Fibroblast of skin of right biceps (primary cell): Measurements from ENCODE around the gene FES.
"Not testable (repeated sequence)": the region's sequence is repeated elsewhere in the genome, so short reads cannot be mapped to it uniquely, and the experiment has no call there.

Source experiments
- DNase-seq: peaks from one replicate; pipeline ENCODE4 v3.0.0-alpha.2; 2013

Gene FES

DNA sequence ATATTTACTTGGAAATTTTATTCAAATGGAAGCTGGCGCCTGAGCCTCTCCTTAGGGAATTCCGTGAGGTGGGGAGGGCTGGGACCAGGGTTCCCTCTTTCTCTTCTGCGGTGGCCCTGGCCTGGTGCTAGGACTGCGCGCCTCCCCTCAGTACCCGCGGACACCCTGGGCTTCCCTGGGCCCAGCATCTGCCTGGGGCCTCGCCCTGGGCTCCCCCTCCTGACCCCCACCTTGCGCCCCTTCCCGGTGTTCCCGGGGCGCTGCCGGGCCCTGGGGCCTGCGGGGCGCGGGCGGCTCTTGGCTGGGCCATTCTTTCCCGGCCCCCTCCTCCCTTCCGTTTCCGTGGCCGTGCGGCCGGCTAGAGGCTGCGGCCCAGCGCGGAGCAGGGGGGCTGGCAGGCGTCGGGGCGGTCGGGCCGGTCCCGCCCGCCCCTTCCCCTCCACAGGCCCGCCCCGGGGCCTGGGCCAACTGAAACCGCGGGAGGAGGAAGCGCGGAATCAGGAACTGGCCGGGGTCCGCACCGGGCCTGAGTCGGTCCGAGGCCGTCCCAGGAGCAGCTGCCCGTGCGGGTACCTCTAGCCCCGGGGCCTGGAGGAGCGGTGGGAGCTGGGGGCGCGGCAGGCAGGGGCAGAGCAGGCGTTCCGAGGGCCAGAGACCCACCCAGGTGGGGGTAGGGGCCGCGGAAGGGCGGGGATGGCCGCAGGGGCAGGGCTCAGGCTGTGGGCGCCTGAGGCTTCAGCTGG lies at the start of gene FES:
FES (plus strand) TSS at position 529 of the 743 bp plus-strand sequence. CDS start 542 bp downstream, outside the sequence.
- DNase-seq, result peak; percentile 63

DNA sequence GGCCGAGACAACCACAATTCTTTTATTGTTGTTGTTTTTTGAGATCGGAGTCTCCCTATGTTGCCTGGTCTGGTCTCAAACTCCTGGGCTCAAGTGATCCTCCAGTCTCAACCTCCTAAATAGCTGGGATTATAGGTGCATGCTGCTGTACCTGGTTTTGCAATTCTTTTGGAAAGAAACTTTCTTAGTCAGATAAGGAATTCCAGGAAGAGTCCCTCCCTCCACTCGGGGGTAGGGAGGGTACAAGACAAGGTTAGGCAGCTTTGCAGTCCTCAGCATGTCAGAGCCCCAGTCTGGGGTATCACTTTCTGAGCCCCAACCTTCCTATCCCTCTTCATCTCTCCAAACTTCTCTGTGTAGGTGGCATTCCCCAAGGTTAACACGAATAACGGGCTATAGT lies 49.7 kb upstream of the FES start:
- DNase-seq, result no peak

DNA sequence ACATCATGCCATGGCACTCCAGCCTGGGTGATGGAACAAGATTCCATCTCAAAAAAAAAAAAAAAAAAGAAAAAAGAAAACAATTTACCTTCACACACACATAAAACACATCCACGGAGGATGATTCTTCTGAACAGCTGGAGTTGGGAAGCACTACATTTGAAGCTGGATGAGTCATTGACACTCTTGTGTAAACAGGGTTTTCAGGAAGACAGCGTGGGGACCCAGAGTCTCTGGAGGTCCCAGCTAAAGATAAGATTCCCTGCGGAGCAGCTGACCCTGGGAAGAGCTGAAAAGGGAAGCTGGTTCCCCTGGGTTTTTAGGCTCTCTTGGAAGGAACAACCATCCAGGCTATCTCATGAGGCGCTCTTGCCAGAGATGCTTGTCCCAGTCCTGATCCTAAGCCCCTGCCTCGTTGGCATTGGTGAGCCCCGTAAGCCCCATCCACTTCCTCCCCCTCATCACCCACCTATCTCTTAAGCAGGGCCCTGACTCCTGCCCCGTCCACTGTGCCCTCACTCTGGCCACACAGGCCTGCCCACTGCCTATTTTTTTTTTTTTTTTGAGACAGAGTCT lies 47.9 kb upstream of the FES start:
- peak; percentile 52 for DNase-seq

DNA sequence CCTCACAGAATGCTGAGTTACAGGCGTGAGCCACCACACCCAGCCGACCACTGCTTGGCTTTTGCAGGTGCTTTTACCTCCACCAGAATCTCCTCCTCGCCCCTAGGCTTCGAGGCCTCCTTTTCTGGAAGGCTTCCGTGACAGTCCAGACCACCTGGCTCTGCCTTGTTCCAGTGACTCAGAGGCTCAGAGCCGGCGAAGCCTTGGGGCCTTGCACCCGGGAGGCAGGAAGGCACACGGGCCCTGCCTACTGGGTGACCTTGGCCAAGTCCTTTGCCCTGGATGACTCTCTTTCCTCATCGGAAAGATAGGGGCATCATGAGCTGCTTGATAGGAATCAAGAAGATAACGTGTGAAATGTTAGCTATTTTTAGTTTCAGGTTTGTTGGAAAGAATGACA lies 47.2 kb upstream of the FES start:
- no peak for DNase-seq

DNA sequence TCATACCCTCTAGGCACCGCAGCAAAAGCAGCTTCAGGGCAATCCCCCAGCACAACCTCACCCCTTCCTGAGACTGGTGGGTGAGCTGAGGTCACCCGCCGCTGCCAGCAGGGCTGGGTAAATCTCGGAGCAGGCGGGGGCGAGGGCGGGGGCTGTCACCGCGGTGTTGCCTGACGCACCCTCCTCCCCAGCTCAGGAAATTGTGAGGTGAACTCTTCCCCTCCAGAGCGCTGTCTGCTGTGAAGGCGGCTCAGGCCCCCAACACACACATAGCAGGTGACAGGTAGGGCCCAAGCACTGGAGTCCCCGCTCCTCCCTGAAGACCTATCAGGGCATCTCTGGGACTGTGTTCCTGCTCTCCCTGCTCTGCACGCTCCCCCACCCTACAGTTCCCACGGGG lies 46.2 kb upstream of the FES start:
- no peak for DNase-seq

DNA sequence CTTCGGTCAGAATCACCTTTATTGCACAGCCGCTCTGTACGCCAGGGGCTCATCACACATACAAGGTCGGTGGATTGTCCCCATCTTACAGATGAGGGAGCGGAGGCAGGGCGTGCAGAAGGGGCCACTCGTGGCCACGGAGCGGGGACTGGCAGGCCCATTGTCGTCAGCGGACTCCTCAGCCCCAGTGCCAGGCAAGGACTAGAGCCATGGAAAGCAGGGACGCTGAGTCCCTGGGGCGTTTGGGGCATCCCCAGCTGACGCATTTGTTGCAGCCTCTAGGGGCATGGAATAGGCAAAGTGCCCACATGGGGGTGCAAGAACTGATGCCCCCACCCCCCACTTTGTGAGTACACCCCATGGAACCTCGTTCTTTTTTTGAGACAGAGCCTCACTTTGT lies 45.8 kb upstream of the FES start:
- no peak for DNase-seq

DNA sequence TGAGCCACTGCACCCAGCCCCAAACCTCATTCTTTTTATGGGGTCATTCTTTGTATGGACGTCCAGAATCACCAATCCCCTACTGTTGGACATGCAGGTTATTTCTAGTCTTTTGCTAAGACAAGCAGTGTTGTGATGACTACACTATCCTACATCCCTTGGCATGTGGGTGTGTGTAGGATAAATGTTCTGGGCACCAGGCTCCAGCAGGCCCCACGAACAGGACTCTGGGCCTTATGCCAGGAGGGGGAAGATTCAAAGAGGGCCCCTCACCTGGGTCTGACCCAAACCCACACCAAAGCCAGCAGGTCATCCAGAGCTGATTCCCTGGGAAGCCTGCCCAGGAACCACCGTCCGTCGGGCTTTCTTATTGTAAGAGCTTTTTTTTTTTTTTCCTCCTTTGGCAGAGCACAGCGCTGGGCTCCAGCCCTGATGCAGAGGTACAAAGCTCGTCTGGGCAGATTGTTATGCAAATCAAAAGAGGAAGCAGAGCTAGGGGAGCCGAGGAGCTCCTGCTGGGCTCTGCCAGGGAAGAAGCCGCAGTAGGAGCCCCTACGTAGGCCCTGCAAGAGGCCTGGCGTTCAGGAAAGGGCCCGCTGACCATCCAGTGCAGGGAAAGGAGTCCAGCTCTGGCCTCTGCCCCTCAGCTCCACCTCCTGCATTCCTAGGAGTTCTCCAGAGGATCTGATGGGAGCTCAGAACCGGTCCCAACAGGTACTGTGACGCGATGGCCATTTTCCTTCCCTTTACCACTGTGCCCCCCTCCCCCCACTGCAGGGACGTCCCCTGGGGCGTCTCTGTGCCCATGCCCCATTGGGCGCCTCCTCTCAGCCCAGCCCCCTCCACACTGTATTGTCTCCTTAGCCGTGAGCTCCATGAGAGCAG lies 44.9 kb upstream of the FES start:
- no peak for DNase-seq

DNA sequence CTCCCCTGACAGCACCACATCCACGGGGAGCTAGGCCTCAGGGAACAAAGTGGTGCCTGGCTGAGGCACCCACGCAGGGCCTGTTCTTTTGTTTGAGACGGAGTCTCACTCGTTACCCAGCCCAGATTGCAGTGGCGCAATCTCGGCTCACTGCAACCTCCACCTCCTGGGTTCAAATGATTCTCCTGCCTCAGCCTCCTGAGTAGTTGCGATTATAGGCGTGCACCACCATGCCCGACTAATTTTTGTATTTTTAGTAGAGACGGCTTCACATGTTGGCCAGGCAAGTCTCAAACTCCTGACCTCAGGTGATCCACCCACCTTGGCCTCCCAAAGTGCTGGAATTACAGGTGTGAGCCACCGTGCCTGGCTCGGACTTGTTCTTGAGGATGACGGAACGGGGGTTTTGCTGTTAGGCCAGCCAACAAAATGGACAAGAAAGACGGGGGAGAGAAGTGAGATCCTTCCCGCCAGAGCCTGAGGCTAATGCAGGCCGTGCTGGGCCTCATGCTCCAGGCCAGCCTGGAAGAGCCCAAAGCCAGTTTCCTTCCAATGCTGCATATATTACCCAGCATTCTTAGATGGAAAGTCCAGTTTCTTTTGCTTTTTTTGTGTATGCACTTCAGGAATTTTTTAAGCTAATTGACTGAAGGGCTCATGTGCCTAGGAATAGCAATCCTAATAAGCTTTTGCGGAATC lies 44.0 kb upstream of the FES start:
- no peak for DNase-seq

GRCh38 chr15:90840954-90841353 lies 43.4 kb upstream of the FES start:
- DNase-seq, result no peak

GRCh38 chr15:90844696-90845095 lies 39.6 kb upstream of the FES start:
- no peak for DNase-seq

DNA sequence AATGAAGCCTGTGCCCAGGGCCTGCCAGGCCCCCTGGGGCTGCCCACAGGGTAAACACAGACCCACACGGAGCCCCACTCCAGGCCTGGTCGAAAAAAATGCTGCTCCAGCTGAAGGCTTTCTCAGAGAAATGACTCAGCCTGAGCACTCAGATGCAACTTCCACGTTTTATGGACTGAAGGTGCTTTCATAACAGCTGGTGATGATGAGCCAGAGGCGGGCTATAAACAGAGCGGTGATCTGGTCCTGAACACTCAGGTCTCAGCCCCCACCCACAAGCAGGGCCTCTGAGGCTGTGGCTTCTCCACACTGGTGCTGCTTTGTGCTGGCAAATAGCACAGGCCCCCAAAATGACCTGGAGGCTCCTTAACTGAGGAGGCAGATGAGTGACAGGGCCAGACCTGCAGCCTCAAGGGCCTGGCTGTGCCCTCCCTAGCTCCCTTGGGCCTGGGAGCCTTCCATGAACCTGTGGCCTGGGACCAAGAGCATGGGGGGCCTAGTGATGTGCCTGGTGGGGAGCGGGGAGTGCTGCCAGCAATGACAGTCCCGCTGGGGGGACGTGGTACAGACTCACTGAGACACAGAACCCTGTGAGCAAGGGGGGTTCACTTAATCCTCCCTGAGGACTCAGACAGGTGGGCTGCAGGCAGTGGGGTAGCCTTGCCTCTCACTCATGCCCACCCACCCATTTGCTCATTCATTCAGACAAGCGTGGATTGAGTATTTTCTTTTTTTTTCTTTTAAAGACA lies 38.9 kb upstream of the FES start:
- peak; percentile 82 for DNase-seq

DNA sequence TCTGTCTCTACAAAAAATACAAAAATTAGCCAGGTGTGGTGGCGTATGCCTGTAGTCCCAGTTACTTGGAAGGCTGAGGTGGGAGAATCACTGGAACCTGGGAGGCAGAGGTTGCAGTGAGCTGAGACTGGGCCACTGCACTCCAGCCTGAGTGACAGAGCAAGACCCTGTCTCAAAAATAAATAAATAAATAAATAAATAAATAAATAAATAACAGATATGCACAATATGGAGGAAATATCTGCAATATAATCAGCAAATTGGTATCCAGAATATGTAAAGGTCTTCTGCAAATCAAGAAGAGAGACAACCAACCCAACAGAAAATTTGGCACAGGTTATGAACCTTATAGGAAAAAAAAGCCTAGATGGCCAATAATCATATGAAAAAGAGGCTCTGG lies 34.9 kb upstream of the FES start:
- DNase-seq, result not testable (repeated sequence)

GRCh38 chr15:90851114-90851513 lies 33.2 kb upstream of the FES start:
- no peak for DNase-seq

DNA sequence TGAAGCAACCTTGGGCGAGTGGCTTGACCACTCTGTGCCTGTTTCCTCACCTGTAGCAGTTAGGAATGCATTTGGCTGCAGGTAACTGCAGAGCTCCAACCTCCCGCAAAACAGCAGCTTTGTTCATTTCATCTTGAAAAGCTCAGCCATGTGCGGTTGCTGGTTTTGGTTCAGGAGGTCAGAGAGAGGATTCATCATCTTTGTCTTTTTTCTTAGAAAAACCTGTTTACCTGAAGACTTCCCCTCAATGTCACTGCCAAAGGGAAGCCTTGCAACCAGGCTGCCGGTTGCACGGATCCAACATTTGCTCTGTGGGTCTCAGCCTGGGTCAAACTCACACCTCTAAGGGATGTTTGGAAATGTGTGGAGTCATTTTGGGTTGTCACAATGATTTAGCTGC lies 32.4 kb upstream of the FES start:
- DNase-seq, result no peak

DNA sequence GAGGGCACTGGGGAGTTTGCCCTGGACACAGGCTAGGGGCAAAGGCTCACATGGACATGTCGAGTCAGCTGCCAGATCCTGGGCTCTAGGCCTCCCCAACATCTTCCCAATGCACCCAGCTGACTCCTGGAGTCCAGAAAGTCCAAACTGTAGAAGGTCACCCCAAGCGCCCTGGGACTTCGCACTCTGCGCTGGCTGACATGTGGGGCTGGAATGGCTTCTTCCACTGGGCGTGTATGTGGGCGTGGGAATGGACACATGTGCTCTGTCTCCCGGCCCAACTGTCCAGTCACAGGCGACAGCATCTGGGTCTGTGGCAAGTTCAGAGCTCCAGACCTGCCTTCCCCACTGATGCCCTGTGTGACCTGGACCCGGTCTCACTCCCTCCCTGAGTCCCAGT lies 29.2 kb upstream of the FES start:
- DNase-seq, result no peak

DNA sequence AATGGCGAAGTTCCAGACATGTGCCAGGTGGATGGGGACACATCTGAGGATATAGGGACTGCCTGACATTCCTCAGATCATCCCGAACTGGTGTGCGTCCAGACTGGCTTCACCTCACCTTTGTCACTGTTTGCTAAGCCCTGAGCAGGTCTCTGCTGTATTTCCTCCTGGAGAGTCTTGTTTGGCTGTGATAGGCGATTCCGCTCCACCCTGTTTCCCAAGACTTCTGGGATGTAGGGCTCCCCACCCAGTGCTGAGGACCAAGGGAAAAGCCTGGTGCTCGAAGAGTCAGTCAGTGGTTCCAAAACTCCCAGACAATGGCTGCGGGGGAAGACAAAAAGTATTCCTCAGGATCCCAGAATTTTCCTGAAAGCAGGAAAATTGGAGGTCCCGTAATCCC lies 27.0 kb upstream of the FES start:
- DNase-seq, result no peak

GRCh38 chr15:90857883-90858443 lies 26.3 kb upstream of the FES start:
- no peak for DNase-seq

- no peak for DNase-seq
These were observed 24.8 kb upstream of the FES start for GRCh38 chr15:90859234-90860131.

DNA sequence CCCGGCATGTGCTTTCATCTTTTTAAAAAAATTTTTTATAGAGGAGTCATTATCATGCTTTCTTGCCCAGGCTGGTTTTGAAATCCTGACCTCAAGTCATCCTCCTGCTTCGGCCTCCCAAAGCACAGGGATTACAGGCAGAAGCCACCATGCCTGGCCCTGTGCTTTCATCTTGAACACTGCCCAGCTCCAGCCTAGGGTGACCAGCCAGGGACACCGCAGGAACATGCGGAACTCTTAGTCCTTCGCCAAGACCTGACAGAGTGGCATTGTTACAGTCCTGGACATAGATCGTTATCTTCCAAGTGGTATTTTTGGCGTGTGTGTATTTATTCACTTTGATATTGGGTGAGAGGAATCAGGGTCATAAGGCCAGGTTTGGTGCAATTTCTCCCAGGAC lies 23.9 kb upstream of the FES start:
- no peak for DNase-seq

DNA sequence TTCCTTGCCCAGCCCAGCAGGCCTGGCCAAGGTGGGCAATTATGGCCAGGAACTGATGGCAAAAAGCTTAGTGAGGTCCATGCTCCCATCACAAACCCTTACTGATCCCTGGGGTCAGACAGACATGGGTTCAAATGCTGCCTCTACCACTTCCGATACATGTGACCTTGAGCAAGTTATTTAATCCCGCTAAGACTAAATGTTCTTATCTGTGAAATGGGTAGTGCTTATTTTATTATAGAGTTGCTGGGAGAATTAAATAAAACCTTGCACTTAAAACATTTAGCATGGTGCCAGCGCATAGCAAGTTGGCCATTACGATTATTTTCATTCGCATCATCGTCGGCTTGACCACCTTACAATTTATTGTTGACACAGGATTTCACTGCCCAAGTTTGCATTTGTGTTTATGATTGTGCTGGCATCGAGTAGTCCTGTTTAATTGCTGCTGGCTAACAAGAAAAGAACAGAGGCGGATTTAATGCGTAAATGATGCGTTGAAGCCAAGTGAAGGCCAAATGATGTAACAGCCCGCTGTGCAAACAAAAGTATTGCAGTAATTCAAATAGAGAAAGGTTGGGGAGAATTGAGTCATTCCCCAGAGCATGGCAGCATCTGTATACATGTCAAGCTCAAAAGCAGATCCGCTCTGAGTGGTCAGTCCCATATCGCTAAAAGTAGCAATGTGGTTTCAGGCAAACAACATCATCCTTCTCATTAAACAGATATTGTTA lies 23.2 kb upstream of the FES start:
- no peak for DNase-seq
